Sigmoid colon (tissue), 7 donors: ENCODE results near the gene CLTRN. TPM values are rescaled to one million over a fixed set of nuclear protein-coding genes. Genes with fewer than 3 reads are reported as not detected.

Source experiments
- DNase-seq: peaks from one replicate; pipeline ENCODE4 v3.0.0-alpha.2; 2019
- H3K27ac ChIP-seq, 4 donors: fragments of 200-600 bp; sonication (generic); one replicate each; pipeline ENCODE4 v1.5.1; 2016 to 2019; ENCODE audit warnings: mild to moderate bottlenecking in 1 of 4
- H3K27me3 ChIP-seq, 3 donors: fragments of 200-600 bp; sonication (generic); one replicate each; pipeline ENCODE4 v1.5.1; 2019; ENCODE audit warnings: mild to moderate bottlenecking in 1 of 3
- H3K36me3 ChIP-seq, 4 donors: fragments of 200-600 bp; sonication (generic); one replicate each; pipeline ENCODE4 v1.5.1; 2016 to 2019
- H3K4me1 ChIP-seq, 4 donors: fragments of 200-600 bp; sonication (generic); one replicate each; pipeline ENCODE4 v1.5.1; 2017 to 2019
- H3K4me3 ChIP-seq, 4 donors: fragments of 200-600 bp; sonication (generic); one replicate each; pipeline ENCODE4 v1.5.1; 2017 to 2019; ENCODE audit warnings: mild to moderate bottlenecking in 2 of 4, moderate library complexity in 1 of 4
- H3K9me3 ChIP-seq, 4 donors: fragments of 200-600 bp in 3 of 4; sonication (generic) in 3 of 4; one replicate each; pipeline versions ENCODE4 v1.5.1 to v1.6.1; 2013 to 2019
- EP300 ChIP-seq, 4 donors: sonication (generic); formaldehyde crosslinking; IDR thresholded peaks; one replicate each; pipeline ENCODE4 v1.6.1; 2017; ENCODE audit warnings: antibody characterized with exemption in 4 of 4
- POLR2A ChIP-seq, 2 donors: fragments of 450-650 bp; IDR thresholded peaks; one replicate each; pipeline ENCODE4 v1.6.1; 2016; ENCODE audit warnings: antibody characterized with exemption in 2 of 2, mild to moderate bottlenecking in 2 of 2, moderate library complexity in 2 of 2
- POLR2AphosphoS5 ChIP-seq, 4 donors: sonication (generic); formaldehyde crosslinking; IDR thresholded peaks; one replicate each; pipeline ENCODE4 v1.6.1; 2017; ENCODE audit warnings: antibody characterized with exemption in 4 of 4
- WGBS, 2 donors: extraction: QIAGEN DNeasy Blood & Tissue Kit; methylation state at CpG; one replicate each; pipeline ENCODE4 v1.1.7; 2013; 5-methylcytosine and 5-hydroxymethylcytosine counted together
- intact Hi-C: fragments of 100-400 bp; cut with DNase I; formaldehyde crosslinking; loops from one replicate; pipeline ENCODE4 v1.15.1; 2023
- polyA plus RNA-seq, 3 donors: library from polyadenylated mRNA; stranded (reverse); fragments of 200-250 nt; gene quantifications; one replicate each; pipeline ENCODE4 v1.2.3, GENCODE V29; 2013
- total RNA-seq, 4 donors: library from RNA; depleted of rRNA; stranded (reverse); fragments of >200 nt; gene quantifications; one replicate each; pipeline ENCODE4 v1.1.0, GENCODE V29; 2016
- TF ChIP-seq, protein P1 (sequence below), 4 experiments: fragments of 450-650 bp in 3 of 4; fragments of 200-600 bp in 1 of 4; IDR thresholded peaks; one replicate each; pipeline ENCODE4 v1.5.1; 2016 to 2019; ENCODE audit warnings: antibody characterized with exemption in 4 of 4, mild to moderate bottlenecking in 3 of 4, moderate library complexity in 2 of 4
- donor health status: healthy with polysubstance abuse.
- donor health status: Bipolar disorder and iron deficiency.
- donor health status: healthy.

The CLTRN gene
- total and polyA plus RNA-seq, 7 donors: 0.12 to 0.60 (median 0.33) TPM; not detected in 4

DNA sequence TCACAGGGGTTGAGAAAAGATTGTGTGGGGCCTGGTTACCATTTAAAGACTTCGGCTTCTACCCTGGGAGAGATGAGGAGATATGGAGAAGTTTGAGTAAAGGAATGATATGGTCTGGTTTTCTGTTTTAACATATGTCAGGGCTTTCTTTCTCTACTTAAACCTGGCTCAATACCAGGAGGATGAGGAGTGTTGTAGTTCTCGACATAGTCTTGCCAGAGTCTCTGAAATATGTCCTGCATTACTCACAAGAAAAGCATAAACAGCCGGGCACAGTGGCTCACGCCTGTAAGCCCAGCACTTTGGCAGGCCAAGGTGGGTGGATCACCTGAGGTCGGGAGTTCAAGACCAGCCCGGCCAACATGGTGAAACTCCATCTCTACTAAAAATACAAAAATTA lies 47.5 kb downstream of the CLTRN start:
- H3K27ac ChIP-seq: no peak overlapping the region
- intact Hi-C loops: no loop called here
- H3K4me1 ChIP-seq: no peaks in the 10 kb centered on the region
- H3K27me3 ChIP-seq: peaks cover 0 to 4% (median 0%) of the 10 kb centered on the region in 3 donors
- 91% methylated on average over 6 of the region's 6 CpGs for WGBS, 2 donors
- H3K36me3 ChIP-seq: no peaks in the 10 kb centered on the region
- H3K9me3 ChIP-seq: no peaks in the 10 kb centered on the region
- no peak for DNase-seq
- TF ChIP-seq EP300 (IDR thresholded peaks at IDR 0.05) (no peak), POLR2A (IDR thresholded peaks at IDR 0.05) (no peak), POLR2AphosphoS5 (IDR thresholded peaks at IDR 0.05) (no peak)
- TF ChIP-seq, protein P1, sequence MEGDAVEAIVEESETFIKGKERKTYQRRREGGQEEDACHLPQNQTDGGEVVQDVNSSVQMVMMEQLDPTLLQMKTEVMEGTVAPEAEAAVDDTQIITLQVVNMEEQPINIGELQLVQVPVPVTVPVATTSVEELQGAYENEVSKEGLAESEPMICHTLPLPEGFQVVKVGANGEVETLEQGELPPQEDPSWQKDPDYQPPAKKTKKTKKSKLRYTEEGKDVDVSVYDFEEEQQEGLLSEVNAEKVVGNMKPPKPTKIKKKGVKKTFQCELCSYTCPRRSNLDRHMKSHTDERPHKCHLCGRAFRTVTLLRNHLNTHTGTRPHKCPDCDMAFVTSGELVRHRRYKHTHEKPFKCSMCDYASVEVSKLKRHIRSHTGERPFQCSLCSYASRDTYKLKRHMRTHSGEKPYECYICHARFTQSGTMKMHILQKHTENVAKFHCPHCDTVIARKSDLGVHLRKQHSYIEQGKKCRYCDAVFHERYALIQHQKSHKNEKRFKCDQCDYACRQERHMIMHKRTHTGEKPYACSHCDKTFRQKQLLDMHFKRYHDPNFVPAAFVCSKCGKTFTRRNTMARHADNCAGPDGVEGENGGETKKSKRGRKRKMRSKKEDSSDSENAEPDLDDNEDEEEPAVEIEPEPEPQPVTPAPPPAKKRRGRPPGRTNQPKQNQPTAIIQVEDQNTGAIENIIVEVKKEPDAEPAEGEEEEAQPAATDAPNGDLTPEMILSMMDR (IDR thresholded peaks at IDR 0.05): no peak
- no peak overlapping the region for H3K4me3 ChIP-seq

DNA sequence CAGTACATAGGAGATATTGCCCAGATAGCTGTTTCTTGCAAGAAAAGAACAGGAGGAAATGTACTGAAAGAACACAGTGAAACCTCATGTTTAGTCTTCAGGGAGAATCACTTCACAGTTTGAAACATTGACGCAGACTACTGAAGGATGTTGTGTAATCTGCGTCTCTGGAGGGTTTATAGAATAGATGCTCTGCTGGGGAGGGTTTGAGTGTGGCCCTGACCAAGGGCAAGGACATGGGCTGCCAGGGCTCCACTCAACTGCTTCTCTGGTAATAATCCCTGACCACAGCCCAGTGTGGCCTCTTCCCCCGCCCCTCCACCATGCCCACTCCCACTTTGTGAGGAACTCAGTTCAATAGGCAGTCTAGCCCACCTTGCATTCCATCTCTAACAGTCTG lies 48.1 kb downstream of the CLTRN start:
- H3K27me3 ChIP-seq: peaks cover 0 to under 1% (median 0%) of the 10 kb centered on the region in 3 donors
- TF ChIP-seq EP300 (IDR thresholded peaks at IDR 0.05) (no peak), POLR2A (IDR thresholded peaks at IDR 0.05) (no peak), POLR2AphosphoS5 (IDR thresholded peaks at IDR 0.05) (no peak)
- TF ChIP-seq, protein P1 (IDR thresholded peaks at IDR 0.05): no peak
- no peak for DNase-seq
- no peaks in the 10 kb centered on the region for H3K4me1 ChIP-seq
- no peak overlapping the region for H3K27ac ChIP-seq
- no peaks in the 10 kb centered on the region for H3K9me3 ChIP-seq
- H3K4me3 ChIP-seq: no peak overlapping the region
- intact Hi-C loops: no loop called here
- 89 to 92% methylated on average over 3 of the region's 3 CpGs for WGBS, 2 donors
- H3K36me3 ChIP-seq: no peaks in the 10 kb centered on the region

DNA sequence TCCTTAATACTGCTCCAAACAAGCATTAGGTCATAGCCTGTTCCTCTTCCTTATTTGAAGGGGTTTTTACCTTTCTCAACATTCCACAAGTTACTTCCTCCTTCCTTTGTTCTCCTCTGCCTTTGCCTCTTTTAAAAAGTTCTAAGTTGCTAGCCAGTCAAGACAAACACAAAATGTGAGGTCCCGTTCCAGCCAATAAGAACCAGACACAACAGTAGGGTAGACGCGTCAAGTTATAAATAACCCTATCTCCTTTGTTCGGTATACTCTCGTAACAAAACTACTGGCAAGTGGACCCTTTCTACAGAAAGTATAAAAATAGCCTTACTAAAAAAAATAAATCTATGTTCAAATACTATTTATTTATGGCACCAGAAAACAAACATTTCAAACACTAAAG lies 57.5 kb downstream of the CLTRN start:
- DNase-seq: no peak
- Histone ChIP-seq H3K4me1 (no peaks in the 10 kb centered on the region), H3K36me3 (no peaks in the 10 kb centered on the region), H3K27me3 (no peaks in the 10 kb centered on the region), H3K4me3 (no peak overlapping the region), H3K9me3 (no peaks in the 10 kb centered on the region), H3K27ac (no peak overlapping the region)
- intact Hi-C loops: no loop called here
- 47 to 75% methylated on average over 5 of the region's 5 CpGs for WGBS, 2 donors
- TF ChIP-seq POLR2A (IDR thresholded peaks at IDR 0.05) (no peak), POLR2AphosphoS5 (IDR thresholded peaks at IDR 0.05) (no peak), EP300 (IDR thresholded peaks at IDR 0.05) (no peak)
- TF ChIP-seq, protein P1 (IDR thresholded peaks at IDR 0.05): no peak

GRCh38 chrX:15606136-15606535 lies 58.5 kb downstream of the CLTRN start:
- Histone ChIP-seq H3K27ac (no peak overlapping the region), H3K4me1 (no peaks in the 10 kb centered on the region), H3K36me3 (no peaks in the 10 kb centered on the region), H3K27me3 (no peaks in the 10 kb centered on the region), H3K4me3 (no peak overlapping the region), H3K9me3 (no peaks in the 10 kb centered on the region)
- 12 to 64% methylated on average over 1 of the region's 1 CpG for WGBS, 2 donors
- no peak for DNase-seq
- intact Hi-C loops: no loop called here
- no peak for TF ChIP-seq POLR2A (IDR thresholded peaks at IDR 0.05)
- no peak for TF ChIP-seq POLR2AphosphoS5 (IDR thresholded peaks at IDR 0.05)
- TF ChIP-seq, protein P1 (IDR thresholded peaks at IDR 0.05): no peak
- no peak for TF ChIP-seq EP300 (IDR thresholded peaks at IDR 0.05)

GRCh38 chrX:15605226-15605625 lies 59.4 kb downstream of the CLTRN start:
- Histone ChIP-seq H3K4me1 (no peaks in the 10 kb centered on the region), H3K36me3 (no peaks in the 10 kb centered on the region), H3K4me3 (no peak overlapping the region), H3K9me3 (no peaks in the 10 kb centered on the region), H3K27ac (no peak overlapping the region), H3K27me3 (no peaks in the 10 kb centered on the region)
- WGBS, 2 donors: 38 to 86% methylated on average over 1 of the region's 1 CpG
- TF ChIP-seq, protein P1 (IDR thresholded peaks at IDR 0.05): no peak
- TF ChIP-seq EP300 (IDR thresholded peaks at IDR 0.05) (no peak), POLR2AphosphoS5 (IDR thresholded peaks at IDR 0.05) (no peak), POLR2A (IDR thresholded peaks at IDR 0.05) (no peak)
- DNase-seq: no peak
- intact Hi-C loops: no loop called here
